COLO668 (cell line): ENCODE data around the gene LCE4A.

ENCODE experiments used
- DNase-seq: peaks from one replicate; lab custom pipeline; 2025; ENCODE audit not compliant: unreplicated experiment; lab: John Stamatoyannopoulos, UW

LCE4A gene

GRCh38 chr1:152745289-152745704 lies 37.3 kb downstream of the LCE4A start:
- no peak for DNase-seq

- no peak for DNase-seq
Measured at GRCh38 chr1:152745765-152746444, 37.9 kb downstream of the LCE4A start.

- DNase-seq, result no peak
Measured at GRCh38 chr1:152747831-152748230, 39.9 kb downstream of the LCE4A start.

GRCh38 chr1:152752225-152752624 lies 44.3 kb downstream of the LCE4A start:
- no peak for DNase-seq

- no peak for DNase-seq
Measured at GRCh38 chr1:152753586-152753985, 45.6 kb downstream of the LCE4A start.

- no peak for DNase-seq
Measured at GRCh38 chr1:152756872-152757271, 48.9 kb downstream of the LCE4A start.

GRCh38 chr1:152757747-152758146 lies 49.8 kb downstream of the LCE4A start, which contains the start of gene KPRP:
Gene KPRP (plus strand): TSS chr1:152758025. CDS start chr1:152759589, 1,564 bp downstream.
- no peak for DNase-seq

- no peak for DNase-seq
Measured at GRCh38 chr1:152758636-152759035, 50.7 kb downstream of the LCE4A start.
